HUES64 (cell line): Measurements from ENCODE around the gene PDZD2.

Experiments
- H3K27ac ChIP-seq: 2 replicates; pipeline ENCODE4 v1.7.0; 2013; ENCODE audit warnings: low read depth, low read length, inconsistent platforms
- H3K27me3 ChIP-seq: 2 replicates; pipeline ENCODE4 v1.6.1; 2013; ENCODE audit warnings: mild to moderate bottlenecking, low read length; ENCODE audit not compliant: insufficient read depth
- H3K36me3 ChIP-seq: 2 replicates; pipeline ENCODE4 v1.6.1; 2013; ENCODE audit warnings: mild to moderate bottlenecking, low read length; ENCODE audit not compliant: insufficient read depth
- H3K4me1 ChIP-seq: 2 replicates; pipeline ENCODE4 v1.6.1; 2013; ENCODE audit warnings: mild to moderate bottlenecking, low read length, moderate library complexity; ENCODE audit not compliant: insufficient read depth
- H3K4me3 ChIP-seq: 2 replicates; pipeline ENCODE4 v1.5.1; 2013; ENCODE audit warnings: mild to moderate bottlenecking, low read length, moderate library complexity
- H3K9ac ChIP-seq: 2 replicates; pipeline ENCODE4 v1.6.1; 2013; ENCODE audit warnings: mild to moderate bottlenecking, low read depth, low read length
- H3K9me3 ChIP-seq: 2 replicates; pipeline ENCODE4 v1.6.1; 2013; ENCODE audit warnings: low read depth, low read length; ENCODE audit not compliant: insufficient read depth
- WGBS: fragments of 150-250, 120-280 bp; methylation state at CpG from one replicate; pipeline ENCODE4 v1.1.7; 2013; ENCODE audit warnings: missing lambda C conversion rate; 5-methylcytosine and 5-hydroxymethylcytosine counted together

Gene PDZD2

DNA sequence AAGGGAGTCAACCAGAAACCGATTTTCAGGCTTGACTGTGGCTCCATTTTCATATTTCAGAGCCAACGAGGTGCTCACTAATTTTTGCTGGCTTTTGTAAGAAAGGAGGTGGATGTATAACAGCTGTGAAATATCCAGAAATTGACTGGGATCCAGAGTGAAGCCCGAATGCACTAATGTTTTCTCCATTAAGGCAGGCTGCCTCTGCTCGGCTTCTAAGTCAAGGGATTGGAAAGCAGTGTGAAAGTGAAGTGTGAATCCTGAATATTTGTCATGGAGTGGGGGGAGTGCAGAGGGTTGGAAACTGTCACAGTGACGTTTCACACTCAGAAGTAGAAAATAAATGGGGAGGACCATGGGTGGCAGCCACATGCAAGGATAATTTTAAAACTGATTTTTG, 297.8 kb downstream of the PDZD2 start:
- no peak overlapping the region for H3K4me3 ChIP-seq
- no peaks in the 10 kb centered on the region for H3K36me3 ChIP-seq
- H3K9ac ChIP-seq = no peak overlapping the region
- WGBS = 85% methylated on average over 5 of the region's 5 CpGs
- H3K4me1 ChIP-seq = peaks cover 9% of the 10 kb centered on the region; the same call in 1 of the 2 replicates
- no peaks in the 10 kb centered on the region for H3K27me3 ChIP-seq
- H3K27ac ChIP-seq = no peak overlapping the region
- H3K9me3 ChIP-seq = no peaks in the 10 kb centered on the region

DNA sequence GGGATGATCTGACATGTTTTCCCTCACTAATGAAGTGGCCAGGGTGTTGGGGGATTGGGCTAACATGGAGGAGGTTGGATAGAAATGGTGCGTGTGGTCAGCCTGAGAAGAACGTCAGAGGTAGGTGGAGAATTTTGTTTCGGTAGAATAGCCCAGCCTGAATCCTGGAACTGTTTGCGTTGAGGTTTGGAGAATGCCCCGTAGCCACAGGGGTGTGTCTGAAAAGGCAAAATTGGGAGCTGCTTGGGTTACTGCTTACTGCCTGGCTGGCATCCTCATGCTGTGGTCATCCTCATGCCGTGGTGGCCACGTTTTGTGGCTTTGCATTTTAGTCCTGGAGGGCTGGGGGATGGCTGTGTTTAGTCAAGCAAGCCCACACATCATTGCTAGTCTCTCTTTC, 298.3 kb downstream of the PDZD2 start:
- Histone ChIP-seq H3K36me3 (no peaks in the 10 kb centered on the region), H3K27me3 (no peaks in the 10 kb centered on the region), H3K4me1 (peaks cover 9% of the 10 kb centered on the region; the same call in 1 of the 2 replicates), H3K4me3 (no peak overlapping the region), H3K27ac (no peak overlapping the region), H3K9me3 (no peaks in the 10 kb centered on the region), H3K9ac (no peak overlapping the region)
- 94% methylated on average over 7 of the region's 7 CpGs for WGBS

DNA sequence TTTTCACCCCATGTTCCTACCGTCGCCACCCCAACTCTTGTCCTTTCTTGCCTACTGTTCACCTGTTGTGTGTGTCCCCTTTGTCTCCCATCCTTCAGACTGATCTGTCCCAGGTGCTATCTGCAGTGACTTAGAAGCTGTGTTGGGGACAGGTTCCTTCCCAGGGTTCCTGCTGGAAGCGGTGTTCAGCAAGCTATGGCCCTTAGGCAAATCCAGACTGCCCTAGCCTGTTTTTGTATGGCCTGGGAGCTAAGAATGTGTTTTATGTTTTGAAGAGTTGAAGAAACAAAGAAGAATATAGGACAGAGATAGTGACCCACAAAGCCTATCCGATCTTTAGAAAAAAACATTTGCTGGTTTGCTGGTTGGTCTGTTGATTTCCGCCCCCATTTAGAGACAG, 298.8 kb downstream of the PDZD2 start:
- H3K9me3 ChIP-seq = no peaks in the 10 kb centered on the region
- no peak overlapping the region for H3K4me3 ChIP-seq
- WGBS = 85% methylated on average over 5 of the region's 5 CpGs
- H3K27ac ChIP-seq = no peak overlapping the region
- no peaks in the 10 kb centered on the region for H3K36me3 ChIP-seq
- no peak overlapping the region for H3K9ac ChIP-seq
- H3K4me1 ChIP-seq = peaks cover 9% of the 10 kb centered on the region; the same call in 1 of the 2 replicates
- no peaks in the 10 kb centered on the region for H3K27me3 ChIP-seq

DNA sequence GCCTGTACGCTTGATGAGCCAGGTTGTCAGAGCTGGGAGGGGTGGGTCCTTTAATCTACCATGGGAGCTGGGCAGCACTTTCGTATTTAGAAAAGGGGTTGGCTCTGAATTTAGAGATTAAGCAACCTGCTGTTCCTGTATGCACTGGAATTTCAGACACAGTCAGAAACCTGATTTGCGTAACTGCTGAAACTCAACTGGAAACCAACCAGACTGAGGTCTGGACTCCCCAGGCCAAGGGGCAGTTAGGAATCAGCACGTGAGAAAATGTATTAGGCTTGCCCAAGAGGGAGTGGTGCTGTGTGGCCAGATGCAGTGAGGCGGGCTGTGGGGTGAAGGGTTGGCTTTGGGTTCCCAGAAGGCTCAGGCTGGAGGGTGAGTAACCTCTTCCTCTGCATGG, 300.2 kb downstream of the PDZD2 start:
- WGBS = 82% methylated on average over 5 of the region's 5 CpGs
- Histone ChIP-seq H3K27ac (no peak overlapping the region), H3K9me3 (no peaks in the 10 kb centered on the region), H3K36me3 (no peaks in the 10 kb centered on the region), H3K27me3 (no peaks in the 10 kb centered on the region), H3K4me3 (no peak overlapping the region), H3K9ac (no peak overlapping the region), H3K4me1 (peaks cover 6% of the 10 kb centered on the region; the same call in 1 of the 2 replicates)

DNA sequence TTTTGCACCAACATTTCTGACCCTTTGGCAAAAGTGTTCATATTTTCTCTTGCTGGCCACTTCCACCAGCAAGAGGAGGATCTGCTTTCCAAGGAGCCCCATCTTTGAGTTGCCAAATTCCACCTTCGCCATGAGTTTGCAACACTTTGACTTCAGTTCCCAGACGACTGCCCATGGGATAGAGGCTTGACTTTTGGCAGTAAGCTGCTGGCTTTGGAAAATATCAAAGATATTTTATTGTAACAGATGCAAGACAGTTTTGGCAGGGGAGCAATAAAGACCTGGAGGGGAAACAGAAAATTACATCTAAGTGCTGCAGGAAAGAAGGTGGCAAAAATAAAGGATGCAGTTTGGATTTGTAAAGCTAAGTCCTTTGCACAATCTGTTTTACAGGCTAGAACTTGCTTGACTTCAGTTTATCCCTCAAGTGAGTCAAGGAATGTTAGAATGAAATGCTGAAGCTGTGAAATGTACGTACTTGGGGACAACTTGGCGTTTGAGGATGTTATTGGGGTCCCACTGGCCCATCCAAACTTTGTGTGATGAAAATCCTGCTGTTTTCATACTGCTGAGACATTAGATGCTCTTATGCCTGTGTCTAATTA, 302.3 kb downstream of the PDZD2 start:
- H3K27me3 ChIP-seq = no peaks in the 10 kb centered on the region
- H3K27ac ChIP-seq = no peak overlapping the region
- H3K4me1 ChIP-seq = no peaks in the 10 kb centered on the region
- H3K4me3 ChIP-seq = no peak overlapping the region
- no peaks in the 10 kb centered on the region for H3K9me3 ChIP-seq
- no peak overlapping the region for H3K9ac ChIP-seq
- no peaks in the 10 kb centered on the region for H3K36me3 ChIP-seq
- WGBS = 92% methylated on average over 4 of the region's 4 CpGs

DNA sequence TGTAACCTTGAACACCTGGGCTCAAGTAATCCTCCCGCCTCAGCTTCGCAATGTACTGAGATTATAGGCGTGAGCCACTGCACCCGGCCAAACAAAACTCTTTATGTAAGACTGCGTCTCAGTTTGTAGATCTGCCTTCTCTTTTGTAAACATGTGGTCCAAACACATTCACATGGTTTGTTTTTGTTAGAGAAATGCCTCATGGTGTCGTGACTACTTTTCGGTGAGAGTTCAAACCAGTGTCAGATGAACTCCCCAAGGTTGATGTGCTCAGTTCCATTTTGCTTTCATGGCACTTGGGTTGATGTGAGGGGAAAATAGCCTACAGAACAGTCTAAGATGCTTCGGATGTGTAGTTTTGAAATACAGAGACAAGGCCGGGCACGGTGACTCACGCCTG, 303.6 kb downstream of the PDZD2 start:
- no peaks in the 10 kb centered on the region for H3K27me3 ChIP-seq
- no peaks in the 10 kb centered on the region for H3K36me3 ChIP-seq
- 93% methylated on average over 11 of the region's 11 CpGs for whole genome bisulfite sequencing
- H3K9ac ChIP-seq = no peak overlapping the region
- no peaks in the 10 kb centered on the region for H3K4me1 ChIP-seq
- no peak overlapping the region for H3K4me3 ChIP-seq
- no peak overlapping the region for H3K27ac ChIP-seq
- H3K9me3 ChIP-seq = no peaks in the 10 kb centered on the region

DNA sequence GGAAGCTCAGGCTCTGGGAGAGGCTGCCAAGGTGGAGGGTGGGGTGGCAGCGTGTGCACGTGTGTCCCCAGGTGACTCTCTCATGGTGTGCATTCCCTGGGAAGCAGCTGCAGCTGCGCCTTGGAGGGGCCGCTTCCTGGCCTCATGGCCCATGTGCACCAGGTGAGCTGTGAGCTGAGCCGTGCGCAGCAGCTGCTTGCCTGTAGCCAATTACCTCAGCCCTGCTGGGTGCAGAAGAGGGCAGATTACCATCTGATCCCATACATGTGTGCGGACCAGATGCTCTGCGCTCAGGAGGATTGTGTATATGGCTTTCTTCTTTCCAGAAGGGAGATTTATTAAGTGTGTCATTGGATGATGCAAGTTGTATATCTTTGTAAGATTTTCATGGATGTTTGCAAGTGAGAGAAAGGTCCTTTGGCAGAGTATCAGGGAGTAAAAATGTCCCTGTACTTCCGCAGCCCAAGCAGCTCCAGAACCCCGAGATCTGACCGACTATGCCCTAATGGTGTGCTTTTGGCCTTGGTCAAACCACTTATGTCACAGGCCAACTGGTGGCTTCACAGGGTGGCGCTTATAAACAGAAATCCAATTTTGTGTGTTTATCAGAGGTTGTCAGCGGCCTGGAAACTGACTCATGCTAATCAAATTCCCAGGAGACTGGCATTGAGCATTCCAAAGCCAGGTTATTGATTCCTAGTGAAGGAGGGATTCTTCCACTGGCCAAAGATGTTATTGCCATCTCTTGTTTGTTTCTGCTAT, 305.9 kb downstream of the PDZD2 start:
- H3K36me3 ChIP-seq = no peaks in the 10 kb centered on the region
- no peaks in the 10 kb centered on the region for H3K27me3 ChIP-seq
- H3K9me3 ChIP-seq = no peaks in the 10 kb centered on the region
- WGBS = 89% methylated on average over 13 of the region's 13 CpGs
- no peak overlapping the region for H3K4me3 ChIP-seq
- H3K9ac ChIP-seq = no peak overlapping the region
- H3K27ac ChIP-seq = no peak overlapping the region
- H3K4me1 ChIP-seq = 0 out of 2 replicates have a peak, but pooled peaks cover 3% of the 10 kb centered on the region

DNA sequence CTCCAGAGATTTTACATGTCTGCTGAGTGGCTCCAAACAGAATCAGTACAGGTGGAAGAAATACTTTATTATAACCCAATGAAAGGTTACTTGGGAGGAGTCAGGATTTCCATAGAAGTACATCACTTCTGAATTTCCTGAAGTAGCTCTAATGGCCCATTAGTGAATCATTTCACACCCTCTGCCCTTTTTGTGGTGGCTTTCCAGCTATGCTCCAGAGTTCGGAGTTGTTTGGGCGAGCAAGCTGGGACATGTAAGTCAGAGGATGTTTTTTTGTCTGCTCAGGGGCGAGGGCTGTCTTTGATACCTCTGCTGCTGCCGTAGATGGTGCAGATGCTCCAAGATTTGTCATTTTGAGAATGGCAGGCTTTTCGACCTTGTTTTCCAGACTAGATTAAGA, 309.1 kb downstream of the PDZD2 start:
- H3K27ac ChIP-seq = no peak overlapping the region
- no peaks in the 10 kb centered on the region for H3K27me3 ChIP-seq
- no peak overlapping the region for H3K4me3 ChIP-seq
- no peaks in the 10 kb centered on the region for H3K36me3 ChIP-seq
- 81% methylated on average over 5 of the region's 5 CpGs for WGBS
- no peaks in the 10 kb centered on the region for H3K9me3 ChIP-seq
- H3K4me1 ChIP-seq = 0 out of 2 replicates have a peak, but pooled peaks cover 3% of the 10 kb centered on the region
- no peak overlapping the region for H3K9ac ChIP-seq

DNA sequence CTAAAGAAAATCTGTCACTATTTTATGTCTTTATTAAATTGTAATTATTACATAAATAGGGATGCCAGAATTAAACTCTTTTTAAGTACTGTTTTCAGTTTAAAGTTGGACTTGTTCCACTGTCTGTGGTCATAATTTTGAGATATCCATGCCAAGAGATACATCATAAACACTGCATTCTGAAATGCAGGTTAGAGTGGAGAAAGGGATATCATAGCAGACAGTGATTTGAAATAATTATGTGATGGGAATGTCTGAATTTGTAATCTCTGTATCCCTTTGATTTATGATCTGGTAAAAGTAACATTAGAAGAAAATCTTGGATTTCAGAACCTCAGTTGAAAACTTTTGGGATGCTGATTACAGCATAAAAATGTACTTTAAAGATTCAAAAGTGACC, 313.1 kb downstream of the PDZD2 start:
- Histone ChIP-seq H3K27me3 (no peaks in the 10 kb centered on the region), H3K9ac (no peak overlapping the region), H3K27ac (no peak overlapping the region), H3K36me3 (no peaks in the 10 kb centered on the region), H3K4me3 (no peak overlapping the region), H3K9me3 (no peaks in the 10 kb centered on the region), H3K4me1 (0 out of 2 replicates have a peak, but pooled peaks cover 3% of the 10 kb centered on the region)

DNA sequence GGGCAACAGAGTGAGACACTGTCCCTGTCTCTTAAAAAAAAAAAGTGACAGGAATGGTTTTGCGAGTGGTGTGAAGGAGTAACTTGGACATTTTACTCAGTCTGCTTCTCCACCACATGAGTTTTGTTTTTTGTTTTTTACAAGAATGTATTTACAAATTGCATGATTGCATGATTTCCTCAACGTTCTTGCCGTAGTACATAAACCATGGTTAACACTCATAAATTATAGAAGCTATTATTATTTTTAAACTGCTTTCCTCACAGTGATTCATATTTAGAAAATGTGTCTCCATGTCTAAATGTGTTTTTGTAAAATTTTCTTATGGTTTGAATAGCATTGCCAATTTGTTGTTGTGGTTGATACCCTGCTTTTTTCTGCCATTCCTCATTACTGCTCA, 315.2 kb downstream of the PDZD2 start:
- H3K36me3 ChIP-seq = no peaks in the 10 kb centered on the region
- H3K27me3 ChIP-seq = no peaks in the 10 kb centered on the region
- no peaks in the 10 kb centered on the region for H3K9me3 ChIP-seq
- H3K9ac ChIP-seq = no peak overlapping the region
- H3K27ac ChIP-seq = no peak overlapping the region
- WGBS = 100% methylated on average over 1 of the region's 3 CpGs
- H3K4me1 ChIP-seq = no peaks in the 10 kb centered on the region
- no peak overlapping the region for H3K4me3 ChIP-seq

DNA sequence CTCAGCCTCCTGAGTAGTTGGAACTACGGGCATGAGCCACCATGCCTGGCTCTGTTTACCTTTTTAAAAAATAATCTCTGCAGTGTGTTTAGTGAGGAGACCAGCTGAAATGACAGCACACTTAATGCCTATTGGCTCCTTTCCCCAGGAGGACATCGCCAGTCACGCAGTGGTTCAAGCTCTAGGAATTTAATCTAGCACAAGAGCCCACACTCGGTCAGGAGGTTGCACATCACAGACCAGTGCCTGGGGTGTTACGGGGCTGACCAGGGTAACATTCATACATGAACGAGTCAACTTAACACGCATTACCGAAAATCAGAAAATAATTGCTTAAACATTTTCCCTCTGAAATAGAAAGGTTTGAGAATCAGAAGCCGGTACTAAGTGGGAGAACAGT, 318.2 kb downstream of the PDZD2 start:
- no peak overlapping the region for H3K27ac ChIP-seq
- no peaks in the 10 kb centered on the region for H3K27me3 ChIP-seq
- H3K4me1 ChIP-seq = no peaks in the 10 kb centered on the region
- WGBS = 96% methylated on average over 9 of the region's 9 CpGs
- H3K9ac ChIP-seq = no peak overlapping the region
- H3K36me3 ChIP-seq = no peaks in the 10 kb centered on the region
- H3K4me3 ChIP-seq = no peak overlapping the region
- H3K9me3 ChIP-seq = no peaks in the 10 kb centered on the region
